ENCODE results near the gene SIPA1L3. TPM values are rescaled to one million over a fixed set of nuclear protein-coding genes. Genes with fewer than 3 reads are reported as not detected.

The SIPA1L3 gene
- polyA plus RNA-seq, 1 of the 3 experiments (the other 2 are of a cell fraction): 11.6 TPM

- Histone ChIP-seq H3K9ac (no peak overlapping the region), H4K20me1 (ENCODE audit: insufficient read depth) (no peaks in the 10 kb centered on the region), H3K4me2 (no peak overlapping the region), H3K9me2 (no peaks in the 10 kb centered on the region), H3F3A (replicated peaks; ENCODE audit: insufficient read depth) (no peaks in the 10 kb centered on the region), H3K4me3 (ENCODE audit: low read depth in 2 of 2, low read length in 1 of 2) (no peak overlapping the region), H3K36me3 (replicated peaks in 1 of 2; ENCODE audit: control insufficient read depth in 1 of 2, insufficient read depth in 2 of 2, low read length in 1 of 2) (no peaks in the 10 kb centered on the region), H2AFZ (ENCODE audit: low read depth) (no peak overlapping the region), H3K4me1 (ENCODE audit: control insufficient read depth in 1 of 2, insufficient read depth in 2 of 2, low read depth in 1 of 2, low read length in 1 of 2) (peaks cover 0 to 7% of the 10 kb centered on the region in 2 experiments; a peak in 1 of 4 replicates), H3K9me3 (no peaks in the 10 kb centered on the region), H3K27ac (ENCODE audit: low read depth in 2 of 2, low read length in 1 of 2) (no peak overlapping the region), H3K27me3 (ENCODE audit: insufficient read depth) (no peaks in the 10 kb centered on the region), H3K79me2 (ENCODE audit: insufficient read depth) (peaks cover 41% of the 10 kb centered on the region)
- WGBS (ENCODE audit: low lambda C conversion rate): 82% methylated on average over 18 of the region's 18 CpGs
- POLR2A ChIA-PET: no interaction called here
- CTCF ChIA-PET: interaction anchor here (1.0 to 1.1 kb wide), 2 partner anchors 14 to 39 kb away, joined by 4 to 5 read pairs; no protein-coding TSS in a partner anchor
- no peak for DNase-seq
- no peak for TF ChIP-seq RXRA (IDR thresholded peaks at IDR 0.05; ENCODE audit: borderline replicate concordance, low read depth)
- TF ChIP-seq SMC3 (IDR thresholded peaks at IDR 0.05; ENCODE audit: low read depth, low read length): no peak
- TF ChIP-seq MEF2A (IDR thresholded peaks at IDR 0.05; ENCODE audit: borderline replicate concordance, low read depth): no peak
- no peak for TF ChIP-seq RCOR1 (IDR thresholded peaks at IDR 0.05; ENCODE audit: low read length)
- no peak for TF ChIP-seq MAX (IDR thresholded peaks at IDR 0.05; ENCODE audit: low read depth)
- no peak for TF ChIP-seq FOSL2 (IDR thresholded peaks at IDR 0.05; ENCODE audit: borderline replicate concordance, low read depth)
- TF ChIP-seq POLR2AphosphoS5 (IDR thresholded peaks at IDR 0.05; ENCODE audit: low read depth, low read length): no peak
- TF ChIP-seq FOXM1 (IDR thresholded peaks at IDR 0.05; ENCODE audit: low read depth): no peak
- no peak for TF ChIP-seq TCF12 (IDR thresholded peaks at IDR 0.05)
- TF ChIP-seq ELF1 (IDR thresholded peaks at IDR 0.05): no peak
- no peak for TF ChIP-seq SIN3A (IDR thresholded peaks at IDR 0.05; ENCODE audit: borderline replicate concordance, low read depth, low read length)
- TF ChIP-seq GABPA (IDR thresholded peaks at IDR 0.05; ENCODE audit: low read depth): no peak
Observed at GRCh38 chr19:38055655-38056521, 148.9 kb downstream of the SIPA1L3 start.

GRCh38 chr19:38056646-38057045 lies 149.6 kb downstream of the SIPA1L3 start:
- ChIA-PET CTCF (no interaction called here), POLR2A (no interaction called here)
- H3K27ac ChIP-seq (ENCODE audit: low read depth in 2 of 2, low read length in 1 of 2): no peak overlapping the region
- no peak overlapping the region for H2AFZ ChIP-seq (ENCODE audit: low read depth)
- H3K4me2 ChIP-seq: no peak overlapping the region
- DNase-seq: no peak
- H3K4me1 ChIP-seq (ENCODE audit: control insufficient read depth in 1 of 2, insufficient read depth in 2 of 2, low read depth in 1 of 2, low read length in 1 of 2): peaks cover 0 to 12% of the 10 kb centered on the region in 2 experiments; a peak in 1 of 4 replicates
- H3F3A ChIP-seq (replicated peaks; ENCODE audit: insufficient read depth): no peaks in the 10 kb centered on the region
- H4K20me1 ChIP-seq (ENCODE audit: insufficient read depth): no peaks in the 10 kb centered on the region
- no peak overlapping the region for H3K9ac ChIP-seq
- peaks cover 33% of the 10 kb centered on the region for H3K79me2 ChIP-seq (ENCODE audit: insufficient read depth)
- H3K27me3 ChIP-seq (ENCODE audit: insufficient read depth): no peaks in the 10 kb centered on the region
- H3K36me3 ChIP-seq (replicated peaks in 1 of 2; ENCODE audit: control insufficient read depth in 1 of 2, insufficient read depth in 2 of 2, low read length in 1 of 2): no peaks in the 10 kb centered on the region
- H3K9me2 ChIP-seq: no peaks in the 10 kb centered on the region
- H3K4me3 ChIP-seq (ENCODE audit: low read depth in 2 of 2, low read length in 1 of 2): no peak overlapping the region
- WGBS (ENCODE audit: low lambda C conversion rate): 97% methylated on average over 10 of the region's 10 CpGs
- H3K9me3 ChIP-seq: no peaks in the 10 kb centered on the region
- TF ChIP-seq, protein P1, sequence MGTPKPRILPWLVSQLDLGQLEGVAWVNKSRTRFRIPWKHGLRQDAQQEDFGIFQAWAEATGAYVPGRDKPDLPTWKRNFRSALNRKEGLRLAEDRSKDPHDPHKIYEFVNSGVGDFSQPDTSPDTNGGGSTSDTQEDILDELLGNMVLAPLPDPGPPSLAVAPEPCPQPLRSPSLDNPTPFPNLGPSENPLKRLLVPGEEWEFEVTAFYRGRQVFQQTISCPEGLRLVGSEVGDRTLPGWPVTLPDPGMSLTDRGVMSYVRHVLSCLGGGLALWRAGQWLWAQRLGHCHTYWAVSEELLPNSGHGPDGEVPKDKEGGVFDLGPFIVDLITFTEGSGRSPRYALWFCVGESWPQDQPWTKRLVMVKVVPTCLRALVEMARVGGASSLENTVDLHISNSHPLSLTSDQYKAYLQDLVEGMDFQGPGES (IDR thresholded peaks at IDR 0.05; ENCODE audit: low read depth, low read length): no peak
- TF ChIP-seq MAX (IDR thresholded peaks at IDR 0.05; ENCODE audit: low read depth): no peak
- no peak for TF ChIP-seq CHD2 (IDR thresholded peaks at IDR 0.05; ENCODE audit: low read length, partially characterized antibody)
- no peak for TF ChIP-seq FOSL2 (IDR thresholded peaks at IDR 0.05; ENCODE audit: borderline replicate concordance, low read depth)
- TF ChIP-seq GATA2 (CRISPR knock-in tag; IDR thresholded peaks at IDR 0.05): no peak
- no peak for TF ChIP-seq TCF12 (IDR thresholded peaks at IDR 0.05)

All from SK-N-SH (cell line).